ENCODE measurements around the gene SERBP1. TPM values are rescaled to one million over a fixed set of nuclear protein-coding genes. Genes with fewer than 3 reads are reported as not detected.

The SERBP1 gene
- total RNA-seq, 1 experiment from 2014 or later: 315 TPM

GRCh38 chr1:67431869-67432578 lies 1.8 kb upstream of the SERBP1 start:
- no TSS peak for BruUV-seq (replicated peaks)
- no peaks in the 10 kb centered on the region for H3K9me3 Mint-ChIP-seq (ENCODE audit: unreplicated experiment)
- H3K4me1 Mint-ChIP-seq (ENCODE audit: insufficient read depth, unreplicated experiment): peaks cover 17% of the 10 kb centered on the region
- no peak for DNase-seq (ENCODE audit: unreplicated experiment)
- peaks cover 38% of the 10 kb centered on the region for H3K36me3 Mint-ChIP-seq (ENCODE audit: insufficient read depth, unreplicated experiment)
- CTCF ChIA-PET: interaction anchor here (0.5 to 7.6 kb wide), 16 partner anchors 9 to 727 kb away, joined by 3 to 56 read pairs (median 4); no protein-coding TSS in a partner anchor
- H3K4me3 Mint-ChIP-seq (ENCODE audit: unreplicated experiment): peak overlapping the region; percentile 100
- peak overlapping the region; percentile 98 for H3K27ac Mint-ChIP-seq (ENCODE audit: low read depth, unreplicated experiment)
- POLR2A ChIA-PET: interaction anchor here (0.7 to 5.9 kb wide), 14 partner anchors 9 to 380 kb away, joined by 3 to 49 read pairs (median 4); no protein-coding TSS in a partner anchor
- H3K27me3 Mint-ChIP-seq (ENCODE audit: insufficient read depth, unreplicated experiment): no peaks in the 10 kb centered on the region
- no peak for TF ChIP-seq CTCF (IDR thresholded peaks at IDR 0.05; ENCODE audit: unreplicated experiment)
- intact Hi-C loops (cut with micrococcal nuclease): loop anchor here (1.0 to 2.0 kb wide), 2 partner anchors 69 to 84 kb away; no protein-coding TSS in a partner anchor

- H3K27ac Mint-ChIP-seq (ENCODE audit: low read depth, unreplicated experiment): peak overlapping the region; percentile 98
- H3K36me3 Mint-ChIP-seq (ENCODE audit: insufficient read depth, unreplicated experiment): peaks cover 43% of the 10 kb centered on the region
- H3K4me1 Mint-ChIP-seq (ENCODE audit: insufficient read depth, unreplicated experiment): peaks cover 20% of the 10 kb centered on the region
- CTCF ChIA-PET: interaction anchor here (0.5 to 7.6 kb wide), 11 partner anchors 12 to 727 kb away, joined by 3 to 56 read pairs (median 4); no protein-coding TSS in a partner anchor
- H3K4me3 Mint-ChIP-seq (ENCODE audit: unreplicated experiment): peak overlapping the region; percentile 100
- TF ChIP-seq CTCF (IDR thresholded peaks at IDR 0.05; ENCODE audit: unreplicated experiment): no peak
- H3K9me3 Mint-ChIP-seq (ENCODE audit: unreplicated experiment): no peaks in the 10 kb centered on the region
- no peaks in the 10 kb centered on the region for H3K27me3 Mint-ChIP-seq (ENCODE audit: insufficient read depth, unreplicated experiment)
- no peak for DNase-seq (ENCODE audit: unreplicated experiment)
- intact Hi-C loops (cut with micrococcal nuclease): loop anchor here (1.0 to 2.0 kb wide), 2 partner anchors 70 to 83 kb away; no protein-coding TSS in a partner anchor
- POLR2A ChIA-PET: interaction anchor here (0.8 to 5.9 kb wide), 19 partner anchors 8 to 400 kb away, joined by 3 to 49 read pairs (median 4); no protein-coding TSS in a partner anchor
- no TSS peak for BruUV-seq (replicated peaks)
These were observed 1.1 kb upstream of the SERBP1 start for GRCh38 chr1:67431156-67431765.

GRCh38 chr1:67429528-67430357 lies 459 bp downstream of the SERBP1 start:
- peak overlapping the region; percentile 100 for H3K4me3 Mint-ChIP-seq (ENCODE audit: unreplicated experiment)
- H3K36me3 Mint-ChIP-seq (ENCODE audit: insufficient read depth, unreplicated experiment): peaks cover 58% of the 10 kb centered on the region
- peaks cover 34% of the 10 kb centered on the region for H3K4me1 Mint-ChIP-seq (ENCODE audit: insufficient read depth, unreplicated experiment)
- BruUV-seq (replicated peaks): no TSS peak
- peak; percentile 32 for DNase-seq (ENCODE audit: unreplicated experiment)
- ChIA-PET POLR2A (interaction anchor here (0.7 to 5.9 kb wide), 26 partner anchors 8 to 986 kb away, joined by 3 to 49 read pairs (median 4); no protein-coding TSS in a partner anchor), CTCF (interaction anchor here (0.6 to 7.6 kb wide), 10 partner anchors 11 to 666 kb away, joined by 3 to 56 read pairs (median 4); no protein-coding TSS in a partner anchor)
- intact Hi-C loops (cut with micrococcal nuclease): loop anchor here (2.0 kb wide), 1 partner anchor 71 kb away; no protein-coding TSS in a partner anchor
- no peak for TF ChIP-seq CTCF (IDR thresholded peaks at IDR 0.05; ENCODE audit: unreplicated experiment)
- H3K27me3 Mint-ChIP-seq (ENCODE audit: insufficient read depth, unreplicated experiment): no peaks in the 10 kb centered on the region
- peak overlapping the region; percentile 98 for H3K27ac Mint-ChIP-seq (ENCODE audit: low read depth, unreplicated experiment)
- no peaks in the 10 kb centered on the region for H3K9me3 Mint-ChIP-seq (ENCODE audit: unreplicated experiment)

Data from MCF 10A (cell line).